RKO (cell line): Measurements from ENCODE around the gene PTX4.

ENCODE experiments used
- DNase-seq: peaks from one replicate; pipeline ENCODE4 v3.0.0-alpha.2; 2016; ENCODE audit warnings: low spot score

Gene PTX4, protein sequence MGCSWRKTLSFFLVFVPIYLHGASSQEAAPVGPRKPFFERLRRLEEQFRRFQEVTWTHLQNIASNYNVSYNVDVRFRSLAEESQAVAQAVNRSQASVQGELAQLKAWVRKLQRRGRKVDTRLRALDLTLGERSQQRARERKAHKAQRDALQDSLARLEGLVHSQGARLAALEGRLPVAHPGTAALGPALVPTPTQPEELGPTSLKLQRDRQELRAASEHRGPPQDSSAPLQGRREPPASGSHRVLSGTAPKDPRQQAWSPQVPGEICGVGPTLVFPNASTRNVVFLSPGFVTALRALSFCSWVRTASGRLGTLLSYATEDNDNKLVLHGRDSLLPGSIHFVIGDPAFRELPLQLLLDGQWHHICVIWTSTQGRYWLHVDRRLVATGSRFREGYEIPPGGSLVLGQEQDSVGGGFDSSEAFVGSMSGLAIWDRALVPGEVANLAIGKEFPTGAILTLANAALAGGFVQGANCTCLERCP

DNA sequence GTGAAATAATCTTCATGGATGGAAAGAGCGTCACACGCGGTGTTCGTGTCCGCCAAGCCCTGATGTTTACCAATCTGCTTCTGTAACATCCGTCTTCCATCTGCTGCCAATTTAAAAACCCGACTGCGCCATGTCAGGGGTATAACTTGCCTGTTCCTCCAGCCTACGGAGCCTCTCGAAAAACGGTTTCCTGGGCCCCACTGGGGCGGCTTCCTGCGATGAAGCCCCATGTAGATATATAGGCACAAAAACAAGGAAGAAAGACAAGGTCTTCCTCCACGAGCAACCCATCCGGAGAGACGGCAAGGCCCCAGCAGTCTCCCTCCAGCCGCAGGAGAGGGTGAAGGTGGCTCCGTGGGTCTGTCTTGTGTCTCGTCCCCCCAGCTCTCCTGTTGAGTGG lies at the start of gene PTX4:
Gene PTX4, minus strand, starts transcription at position 326 of the 400 bp plus-strand sequence. Its CDS starts 35 bp downstream, at position 291.
- DNase-seq = no peak

DNA sequence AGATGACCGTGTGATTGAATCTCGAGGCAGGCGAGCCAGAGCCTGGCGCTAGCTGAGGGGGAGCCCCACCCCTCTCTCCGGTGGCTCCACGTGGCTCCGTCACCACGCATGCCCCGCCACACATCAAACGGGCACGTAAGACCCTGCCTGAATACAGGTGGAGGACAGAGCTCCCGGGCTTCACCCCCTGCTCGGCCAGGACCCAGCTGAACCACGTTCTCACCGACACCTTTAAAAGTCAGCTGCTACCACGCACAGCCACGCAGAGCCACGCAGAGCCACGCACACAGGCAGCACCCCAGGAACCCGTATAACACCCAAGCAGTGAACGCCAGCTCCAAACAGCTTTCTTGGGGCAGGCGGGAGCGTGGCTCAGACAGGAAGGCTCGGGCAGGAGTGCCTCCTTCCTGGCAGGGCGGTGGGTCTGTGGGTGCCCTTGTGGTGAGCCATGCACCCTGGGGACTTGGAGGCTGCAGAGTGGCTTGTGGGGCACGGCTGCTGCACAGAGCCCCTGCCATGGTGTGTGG lies 49.1 kb upstream of the PTX4 start:
- DNase-seq = no peak

DNA sequence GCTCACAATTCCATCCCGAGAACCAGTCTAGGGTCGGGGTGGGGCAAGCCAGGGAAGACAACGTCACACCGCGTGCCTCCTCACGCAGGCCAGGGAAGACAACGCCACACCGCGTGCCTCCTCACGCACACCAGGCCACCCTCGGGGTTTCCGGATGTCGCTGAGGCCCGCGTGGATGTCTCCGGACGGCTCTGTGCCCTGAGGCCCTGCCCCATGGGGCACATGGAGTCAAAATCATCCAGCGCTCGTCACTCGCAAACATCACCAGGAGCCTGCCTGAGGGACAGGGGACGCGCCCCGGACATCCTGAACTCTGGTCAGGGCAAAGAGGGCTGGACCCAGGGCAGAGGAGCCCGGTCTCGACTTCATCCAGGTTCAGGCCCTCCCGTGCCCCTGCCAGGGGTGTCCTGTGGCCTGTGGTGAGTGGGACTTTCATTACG lies 48.4 kb upstream of the PTX4 start:
- DNase-seq = no peak

DNA sequence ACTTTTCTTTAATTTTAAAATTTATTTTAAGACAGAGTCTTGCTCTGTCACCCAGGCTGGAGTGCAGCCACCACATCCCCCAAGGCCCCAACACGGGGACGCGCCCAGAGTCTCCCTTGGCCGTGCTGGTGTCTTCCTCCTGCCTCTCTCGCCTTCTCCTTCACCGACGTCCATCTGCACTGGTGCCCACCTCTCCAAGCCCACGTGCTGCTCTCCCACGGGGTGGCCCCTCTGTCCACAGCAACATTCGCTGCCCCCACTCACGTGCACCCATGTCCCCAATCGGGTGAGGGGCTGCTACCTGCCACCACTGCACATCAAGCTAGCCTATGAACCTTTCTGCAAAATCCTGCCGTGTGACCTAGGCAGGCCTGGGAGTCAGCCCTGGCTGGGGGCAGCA lies 47.9 kb upstream of the PTX4 start:
- no peak for DNase-seq

DNA sequence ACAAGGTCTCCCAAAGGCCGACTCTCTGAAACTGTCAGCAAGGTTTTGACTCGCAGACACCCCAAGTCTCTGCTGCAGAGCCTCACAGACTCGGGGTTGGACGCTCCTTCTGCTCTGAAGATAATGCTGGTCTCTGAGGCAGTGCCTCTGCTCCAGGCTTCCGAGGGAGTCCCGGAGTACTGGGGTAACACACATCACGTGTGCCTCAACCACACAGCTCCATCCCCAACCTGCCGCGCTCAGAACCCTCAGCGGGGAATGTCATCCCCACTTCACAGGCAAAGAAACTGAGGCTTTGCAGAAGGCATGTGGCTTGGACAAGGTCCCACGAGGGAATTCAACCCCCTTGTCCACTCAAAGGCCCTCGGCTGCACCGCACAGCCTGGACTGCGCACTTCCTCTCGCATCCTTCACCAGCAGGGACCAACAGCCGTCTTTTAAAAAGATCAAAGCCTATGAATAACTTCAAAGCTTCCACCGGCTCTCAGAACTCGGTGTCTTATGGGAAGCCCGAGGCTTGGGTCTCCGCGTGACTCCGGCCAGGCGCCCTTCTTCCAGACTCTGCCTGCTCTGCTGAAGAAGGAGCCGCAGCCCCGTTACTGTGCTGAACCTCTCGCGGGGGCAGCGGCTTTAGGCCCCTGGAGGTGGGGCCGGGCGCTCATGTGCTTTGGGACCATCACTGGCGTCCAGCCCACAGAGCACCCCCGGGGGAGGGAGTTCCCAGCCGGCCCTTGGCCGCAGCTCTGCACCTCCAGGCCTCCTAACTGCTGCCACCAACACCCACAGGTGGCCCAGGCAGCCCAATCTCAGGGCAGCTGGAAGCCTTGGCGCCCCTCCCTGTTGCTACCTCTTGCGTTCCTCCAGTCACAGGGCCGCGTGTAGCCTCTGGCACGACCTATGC lies 46.9 kb upstream of the PTX4 start:
- DNase-seq = no peak

DNA sequence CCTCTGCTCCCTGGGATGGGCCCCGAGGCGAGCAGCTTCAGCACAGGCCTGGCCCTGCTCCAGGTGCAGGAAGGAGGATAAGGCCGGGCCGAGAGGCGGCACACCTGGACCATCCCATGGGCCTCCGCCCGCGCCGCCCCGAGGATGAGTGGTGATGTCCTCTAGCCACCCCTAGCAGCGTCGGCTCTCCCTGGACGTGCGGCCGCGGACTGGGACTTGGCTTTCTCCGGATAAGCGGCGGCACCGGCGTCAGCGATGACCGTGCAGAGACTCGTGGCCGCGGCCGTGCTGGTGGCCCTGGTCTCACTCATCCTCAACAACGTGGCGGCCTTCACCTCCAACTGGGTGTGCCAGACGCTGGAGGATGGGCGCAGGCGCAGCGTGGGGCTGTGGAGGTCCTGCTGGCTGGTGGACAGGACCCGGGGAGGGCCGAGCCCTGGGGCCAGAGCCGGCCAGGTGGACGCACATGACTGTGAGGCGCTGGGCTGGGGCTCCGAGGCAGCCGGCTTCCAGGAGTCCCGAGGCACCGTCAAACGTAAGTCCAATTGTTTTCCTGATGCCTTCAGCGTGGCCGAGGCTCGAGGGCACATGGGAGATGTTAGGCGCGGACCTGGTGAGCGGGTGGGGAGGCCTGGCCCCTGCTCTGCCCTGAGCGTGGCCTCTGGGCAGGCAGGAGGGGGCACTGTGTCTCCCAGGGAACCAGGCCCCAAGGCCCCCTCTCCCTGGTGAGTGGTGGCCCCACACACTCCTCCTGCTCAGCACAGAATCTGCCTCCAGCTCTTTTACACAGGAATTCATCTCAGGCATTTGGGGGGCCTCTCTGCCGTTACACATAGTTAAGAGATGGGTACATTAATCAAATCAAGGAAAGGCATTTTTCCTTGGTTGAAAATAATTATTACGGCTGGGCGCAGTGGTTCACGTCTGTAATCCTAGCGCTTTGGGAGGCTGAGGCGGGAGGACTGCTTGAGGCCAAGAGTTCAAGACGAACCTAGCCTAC lies 45.6 kb upstream of the PTX4 start:
- DNase-seq = no peak

DNA sequence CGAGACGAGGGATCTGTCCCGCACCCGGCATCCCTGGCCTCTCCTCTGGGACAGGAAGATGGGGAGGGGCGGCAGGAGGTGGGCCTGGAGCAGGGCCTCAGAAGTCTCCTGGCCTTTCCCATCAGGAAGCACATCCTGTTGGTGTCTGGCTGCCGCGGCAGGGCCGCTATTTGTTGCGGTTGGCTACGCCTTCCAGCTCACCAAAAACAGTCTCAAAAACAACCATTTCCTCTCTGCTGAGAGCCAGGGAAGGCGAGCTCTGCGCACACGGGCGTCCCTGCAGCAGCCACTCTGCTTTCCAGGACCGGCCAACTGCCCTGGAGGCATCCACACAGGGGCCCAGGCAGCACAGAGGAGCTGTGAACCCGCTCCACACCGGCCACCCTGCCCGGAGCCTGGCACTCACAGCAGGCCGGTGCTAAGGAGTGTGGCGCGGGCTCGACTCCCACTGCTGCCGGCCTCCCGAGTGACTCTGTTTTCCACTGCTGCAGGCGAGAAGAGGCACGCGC lies 44.8 kb upstream of the PTX4 start, which contains the start of gene TMEM204:
Gene TMEM204, plus strand, starts transcription at position 224 of the 509 bp plus-strand sequence. CDS start 610 bp downstream, outside the sequence.
- DNase-seq = no peak

DNA sequence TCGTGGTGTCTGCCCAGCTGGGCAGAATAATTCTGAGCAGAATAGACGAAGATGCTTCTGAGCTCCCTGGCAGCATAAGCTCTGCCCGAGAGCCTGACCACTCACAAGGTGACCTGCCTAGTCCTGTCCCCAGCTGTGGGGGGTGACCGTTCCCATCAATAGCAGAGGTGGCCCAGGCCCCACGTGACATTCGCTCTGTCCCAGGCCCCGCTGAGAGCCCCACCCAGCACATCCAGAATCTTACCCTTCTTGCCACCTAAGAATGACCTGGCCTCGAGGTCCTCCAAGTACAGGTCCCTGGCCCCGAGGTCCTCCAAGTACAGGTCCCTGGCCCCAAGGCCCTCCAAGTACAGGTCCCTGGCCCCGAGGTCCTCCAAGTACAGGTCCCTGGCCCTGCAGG lies 44.0 kb upstream of the PTX4 start:
- DNase-seq = no peak

DNA sequence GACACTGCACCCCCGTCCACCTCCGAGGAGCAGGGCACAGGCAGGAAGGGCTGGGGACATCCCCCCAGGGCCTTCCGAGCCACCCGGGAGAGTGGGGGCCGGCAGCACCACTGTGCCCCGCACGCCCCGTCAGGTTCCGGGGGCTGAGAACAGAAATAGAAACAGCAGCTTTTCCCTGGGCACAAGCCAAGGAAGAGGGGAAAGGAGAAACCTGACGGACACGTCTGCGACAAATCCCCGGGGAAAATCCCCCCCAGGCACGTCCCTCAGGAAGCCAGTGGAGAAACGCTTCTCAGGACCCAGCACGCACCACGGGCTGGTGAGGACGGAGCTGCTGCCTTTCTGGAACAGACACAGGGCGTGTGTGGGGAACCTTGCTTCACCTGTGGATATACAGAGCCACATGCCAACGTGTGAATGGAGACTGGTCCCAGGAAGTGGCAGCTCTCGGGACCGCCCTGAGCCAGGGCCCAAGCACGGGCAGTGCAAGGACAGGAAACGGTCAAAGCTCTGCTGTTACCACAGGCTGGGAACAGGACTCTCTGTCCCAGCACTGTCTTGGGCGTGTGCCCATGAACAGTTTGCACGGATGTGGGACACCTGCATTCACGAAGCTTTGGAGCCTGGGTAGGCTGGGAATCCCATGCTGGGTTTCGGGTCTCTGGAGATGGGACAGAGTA lies 43.5 kb upstream of the PTX4 start:
- no peak for DNase-seq

DNA sequence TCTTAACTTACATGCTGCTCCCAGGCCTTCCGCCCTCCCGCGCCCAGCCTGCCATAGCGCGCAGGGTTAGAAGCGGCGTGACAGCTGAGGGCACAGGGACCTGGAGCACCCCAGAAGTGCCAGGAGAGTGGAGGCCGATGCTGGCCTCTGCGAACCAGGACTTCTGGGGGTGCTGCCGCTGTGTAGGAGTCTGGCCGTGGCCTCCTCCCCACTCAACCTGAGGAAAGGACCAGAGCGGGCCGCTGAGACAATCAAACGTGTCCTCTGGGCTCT lies 42.8 kb upstream of the PTX4 start:
- no peak for DNase-seq

DNA sequence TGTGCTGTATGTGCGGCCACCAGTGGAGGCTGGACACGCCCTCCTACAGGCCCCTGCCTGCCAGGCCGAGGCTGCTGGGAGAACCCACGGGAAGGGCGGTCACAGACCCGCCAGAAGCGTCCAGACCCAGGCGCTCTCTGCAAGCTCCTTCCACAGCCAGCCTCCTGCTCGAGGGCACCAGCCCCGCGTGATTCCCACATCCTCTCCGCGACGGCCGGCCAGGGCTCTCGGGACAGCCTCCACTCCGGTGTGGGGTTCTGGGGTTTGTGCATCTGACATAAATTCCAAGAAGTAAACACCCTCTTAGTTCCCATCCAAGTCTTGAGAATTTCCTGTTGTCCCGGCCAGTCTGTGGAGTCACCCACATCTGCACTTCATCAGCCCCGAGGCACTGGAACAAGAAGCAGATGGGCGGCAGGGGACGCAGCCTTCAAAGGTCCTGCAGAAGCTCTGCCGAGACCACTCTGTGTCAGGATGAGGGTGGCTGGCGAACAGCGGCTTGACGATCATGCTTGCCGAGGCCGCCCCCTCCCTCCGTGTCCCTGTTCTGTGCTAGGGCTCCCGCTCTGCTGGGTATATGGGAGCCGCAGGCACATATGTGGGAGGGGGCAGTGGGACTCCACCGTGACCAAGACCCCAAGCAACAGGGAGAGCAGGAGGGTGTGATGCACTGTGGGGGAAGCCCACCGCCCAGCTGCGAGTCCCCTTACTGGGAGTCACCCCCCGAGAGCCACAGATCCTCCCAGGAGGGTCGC lies 42.3 kb upstream of the PTX4 start:
- no peak for DNase-seq

DNA sequence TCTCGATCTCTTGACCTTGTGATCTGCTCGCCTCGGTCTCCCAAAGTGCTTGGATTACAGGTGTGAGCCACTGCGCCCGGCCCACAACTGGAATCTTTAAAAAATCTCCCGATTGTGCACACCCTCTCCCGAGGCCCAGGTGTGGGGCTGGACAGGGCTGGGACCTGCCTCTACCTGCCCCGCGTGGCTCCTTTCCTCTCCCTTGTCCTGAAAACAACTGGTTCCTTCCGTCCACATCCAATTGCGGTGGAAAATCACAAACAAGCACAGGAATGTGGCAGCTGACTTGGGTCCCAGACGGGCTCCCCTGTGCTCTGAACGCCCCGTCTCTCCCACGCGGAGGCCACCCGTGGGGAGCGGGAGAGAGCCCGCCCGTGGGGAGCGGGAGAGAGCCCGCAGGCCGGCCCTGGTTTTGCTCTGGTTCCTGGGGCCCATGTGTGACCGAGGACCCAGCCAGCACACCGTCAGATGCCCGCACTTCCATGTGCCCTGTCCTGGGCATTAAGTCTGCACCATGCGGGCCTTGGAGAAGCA lies 41.7 kb upstream of the PTX4 start:
- no peak for DNase-seq

DNA sequence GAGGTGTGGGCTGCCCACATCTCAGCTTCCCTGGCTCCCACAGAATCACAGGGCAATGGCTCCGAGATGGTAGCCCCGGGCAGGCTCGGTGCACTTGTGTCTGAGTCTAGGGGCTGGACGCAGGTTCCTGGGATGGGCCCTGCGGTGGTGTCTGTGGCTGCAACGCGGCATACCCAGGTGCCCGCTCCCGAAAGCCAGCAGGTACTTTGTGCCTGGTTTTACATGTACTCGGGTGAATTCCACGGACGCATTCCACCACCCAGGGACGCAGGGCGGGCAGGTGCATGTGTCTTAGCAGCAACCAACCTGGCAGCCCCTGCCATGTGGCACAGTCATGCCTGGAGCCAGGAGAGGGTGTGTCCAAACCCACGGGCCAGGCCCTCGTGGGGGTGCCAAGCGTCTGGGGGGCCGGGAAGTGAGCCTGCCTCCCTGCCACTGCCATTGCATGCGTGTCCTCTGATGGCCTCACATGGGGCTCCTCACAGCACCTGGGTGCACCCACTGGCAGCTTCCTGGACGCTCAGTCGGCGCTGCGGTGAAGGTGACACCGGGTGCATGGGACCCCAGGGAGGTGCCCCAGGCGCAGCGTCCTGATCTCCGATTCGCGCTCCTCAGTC lies 40.3 kb upstream of the PTX4 start:
- DNase-seq = no peak

DNA sequence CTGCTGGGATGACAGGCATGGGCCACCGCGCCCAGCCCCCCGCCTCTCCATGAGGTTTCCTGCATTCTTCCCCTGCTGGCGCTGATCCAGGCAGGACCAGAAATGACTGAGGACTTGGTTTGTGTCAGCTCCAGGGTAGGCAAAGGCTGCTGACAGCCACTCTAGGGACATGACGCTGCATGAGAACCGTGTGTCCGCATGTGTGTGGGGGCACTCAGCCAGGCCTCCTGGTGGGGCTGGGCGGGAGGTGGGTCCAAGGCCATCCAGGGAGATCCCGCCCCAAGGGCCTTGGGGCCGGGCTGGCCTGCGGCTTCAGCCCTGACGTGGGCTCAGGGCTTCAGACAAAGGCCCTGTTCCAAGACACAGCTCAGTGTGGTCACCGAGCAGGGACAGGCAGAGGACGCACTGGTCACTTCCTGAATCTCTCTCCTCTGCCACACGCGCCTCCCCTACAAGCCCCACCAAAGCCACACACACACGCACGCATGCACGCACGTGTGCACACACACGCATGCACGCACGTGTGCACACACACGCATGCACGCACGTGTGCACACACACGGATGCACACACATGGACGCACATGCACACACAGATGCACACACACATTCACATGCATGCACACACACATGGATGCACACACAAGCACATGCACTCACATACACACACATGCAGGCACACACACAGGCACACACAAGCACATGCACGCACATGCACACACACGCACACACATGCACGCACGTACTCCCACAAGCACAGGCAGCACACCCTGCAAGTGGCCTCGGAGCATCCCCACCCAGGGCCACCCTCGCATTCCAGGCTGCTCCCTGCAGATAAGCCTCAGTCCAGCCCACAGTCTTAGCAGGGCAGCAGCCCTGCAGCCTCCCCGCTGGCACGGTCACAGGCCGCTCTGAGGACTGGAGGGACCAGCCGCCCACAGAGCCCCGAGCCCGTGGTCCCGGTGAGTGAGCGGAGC lies 39.4 kb upstream of the PTX4 start:
- DNase-seq = no peak

DNA sequence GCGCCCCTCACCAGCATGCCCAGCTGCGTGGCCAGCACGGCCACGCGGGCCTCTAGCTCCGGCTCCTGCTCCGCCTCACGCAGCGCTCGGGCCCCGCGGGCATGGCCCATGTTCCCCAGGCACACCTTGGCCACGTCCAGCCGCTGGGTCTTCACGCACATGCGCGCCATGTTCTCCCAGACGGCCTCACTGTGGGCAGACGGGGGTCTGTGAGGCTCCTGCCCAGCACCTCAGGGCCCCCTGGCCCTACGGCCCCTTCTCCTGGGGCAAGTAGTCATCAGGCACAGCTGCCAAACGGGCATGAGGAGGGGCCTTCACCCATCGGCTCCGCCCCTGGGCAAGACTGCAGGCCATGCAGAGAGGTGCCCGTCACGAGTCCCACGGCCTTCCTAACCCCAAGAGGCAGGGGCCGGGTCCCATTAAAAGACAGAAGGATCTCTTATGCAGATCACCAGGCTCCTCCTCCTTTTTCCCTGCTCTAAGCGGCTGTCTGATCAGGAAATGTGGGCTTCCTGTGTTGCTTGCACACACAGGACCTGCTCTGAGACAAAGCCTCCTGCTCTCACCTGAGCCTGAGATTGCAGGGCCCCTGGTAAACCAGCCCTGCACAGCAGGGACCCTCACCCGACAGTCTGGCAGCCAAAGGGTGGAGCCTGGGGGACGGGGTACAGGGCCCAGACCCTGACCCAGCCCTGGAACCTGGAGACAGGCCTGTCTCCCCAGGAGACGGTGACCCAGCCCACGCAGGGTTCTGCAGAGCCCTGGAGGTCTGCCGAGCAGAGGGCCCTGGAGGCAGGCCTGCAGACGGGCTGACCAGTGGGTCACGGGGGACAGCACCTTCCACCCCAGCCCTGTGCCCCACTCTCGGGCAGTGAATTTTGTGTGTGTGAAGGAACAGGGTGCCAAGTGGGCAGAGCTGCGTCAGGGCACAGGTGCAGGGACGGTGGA lies 38.1 kb upstream of the PTX4 start:
- no peak for DNase-seq

DNA sequence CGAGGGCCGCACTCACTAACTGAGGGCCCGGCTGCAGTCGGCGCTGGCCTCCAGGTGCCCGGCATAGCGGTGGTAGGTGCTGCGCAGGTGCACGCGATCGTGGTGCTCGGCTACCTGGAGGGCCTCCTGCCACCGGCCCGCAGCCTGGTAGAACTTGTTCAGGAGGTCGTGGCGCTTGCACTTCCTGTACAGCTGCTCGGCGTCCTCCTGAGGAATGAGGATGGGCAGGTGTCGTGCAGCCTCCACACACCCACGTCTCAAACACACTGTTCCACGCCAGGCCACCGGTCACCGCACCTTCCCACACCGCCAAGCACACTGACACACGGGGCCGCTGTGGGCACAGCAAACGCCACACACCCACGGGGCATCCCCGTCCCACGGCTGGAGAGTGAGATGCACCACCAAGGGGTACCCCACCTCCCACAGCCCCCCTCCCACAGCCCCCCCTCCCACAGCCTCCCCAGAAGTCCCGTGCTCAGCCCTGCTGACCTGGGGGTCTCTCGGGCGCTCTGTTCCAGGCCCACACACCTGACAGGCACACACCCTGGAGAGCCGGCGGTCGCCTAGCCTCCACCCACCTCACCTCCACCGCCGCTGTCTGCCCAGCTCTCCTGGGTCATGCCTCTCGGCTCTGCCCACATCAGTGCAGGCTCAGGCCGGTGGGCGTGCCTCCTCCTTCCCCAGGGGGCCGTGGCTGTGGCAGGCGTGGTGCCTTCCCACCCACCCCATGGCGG lies 37.3 kb upstream of the PTX4 start:
- no peak for DNase-seq
